K562 (cell line): Measurements from ENCODE around the gene IGF2. TPM values are rescaled to one million over a fixed set of nuclear protein-coding genes. Genes with fewer than 3 reads are reported as not detected.
A peak's percentile ranks its signal among the peaks of the same experiment; 100 is the strongest.

Experiments used
- ATAC-seq: fragments of 200-7000 bp; cut with Tn5 transposase; 3 replicates; pipeline ENCODE4 v1.9.1; 2020; ENCODE audit warnings: moderate library complexity
- BruUV-seq: library from RNA; stranded (reverse); fragments of 400-500 nt; replicated peaks from 2 replicates; lab custom pipeline; 2021; lab: Mats Ljungman, UMichigan
- CTCF ChIA-PET: fragments of 300-600 bp; formaldehyde crosslinking; extraction: SDS; loops from one replicate; lab custom pipeline; 2021; ENCODE audit warnings: low intra/inter-chr PET ratio; lab: Yijun Ruan, JAX
- POLR2A ChIA-PET: fragments of 300-600, 350-650 bp; sonication (Branson Sonifier 250); formaldehyde crosslinking; extraction: SDS; loops from one replicate; lab custom pipeline; 2021; ENCODE audit warnings: antibody characterized with exemption, inconsistent platforms; lab: Yijun Ruan, JAX
- DNase-seq, 4 experiments: peaks; one replicate each; pipeline versions ENCODE4 v3.0.0 to v3.0.0-alpha.2; 2011 to 2018; ENCODE audit warnings: low spot score in 3 of 4, mixed read lengths in 3 of 4; ENCODE audit errors: extremely low read depth in 1 of 4
- FAIRE-seq: peaks from 2 replicates; lab custom pipeline; 2011; peaks lifted over from hg19 to GRCh38; lab: Jason Lieb, UNC
- H2AFZ ChIP-seq: 2 replicates; pipeline ENCODE4 v1.6.0; 2011; ENCODE audit warnings: low read depth, low read length, control low read depth, inconsistent platforms
- H3K27ac ChIP-seq: fragments of 200-600 bp; 3 replicates; pipeline ENCODE4 v1.8.0; 2011; ENCODE audit warnings: low read depth, mild to moderate bottlenecking, control low read depth, inconsistent platforms, low read length, moderate library complexity, mixed read lengths; ENCODE audit errors: extremely low read depth
- H3K27me3 ChIP-seq, 2 experiments: fragments of 300-600 bp in 1 of 2; 2 replicates in 1 of 2; 3 replicates in 1 of 2; pipeline versions ENCODE4 v1.6.0 to v1.8.0; 2011; ENCODE audit warnings: inconsistent platforms in 2 of 2, low read length in 2 of 2, mild to moderate bottlenecking in 1 of 2, mixed read lengths in 1 of 2, moderate library complexity in 1 of 2; ENCODE audit not compliant: control insufficient read depth in 2 of 2, insufficient read depth in 2 of 2
- H3K36me3 ChIP-seq: fragments of 300-600 bp; 3 replicates; pipeline ENCODE4 v1.8.0; 2011; ENCODE audit warnings: mild to moderate bottlenecking, low read length, inconsistent platforms; ENCODE audit not compliant: control insufficient read depth, insufficient read depth
- H3K4me1 ChIP-seq, 2 experiments: fragments of 200-600 bp in 1 of 2; replicated peaks in 1 of 2; 2 replicates in 1 of 2; 3 replicates in 1 of 2; pipeline versions ENCODE4 v1.5.1 to v1.8.0; 2011; ENCODE audit warnings: inconsistent platforms in 2 of 2, low read length in 2 of 2, mild to moderate bottlenecking in 1 of 2, mixed read lengths in 1 of 2, moderate library complexity in 1 of 2; ENCODE audit not compliant: control insufficient read depth in 2 of 2, insufficient read depth in 2 of 2
- H3K4me2 ChIP-seq: 2 replicates; pipeline ENCODE4 v1.6.1; 2011; ENCODE audit warnings: low read length, control low read depth, inconsistent platforms, mixed read lengths; ENCODE audit not compliant: insufficient read depth
- H3K4me3 ChIP-seq: fragments of 200-600 bp; sonication (generic), shearing (Covaris generic); 2 replicates; pipeline ENCODE4 v1.5.1; 2016; ENCODE audit warnings: control low read depth, inconsistent platforms
- H3K79me2 ChIP-seq: fragments of 200-600 bp; 3 replicates; pipeline ENCODE4 v1.8.0; 2011; ENCODE audit warnings: low read length, inconsistent platforms; ENCODE audit not compliant: control insufficient read depth, insufficient read depth
- H3K9ac ChIP-seq, 2 experiments: 2 replicates each; pipeline versions ENCODE4 v1.6.0 to v1.6.1; 2011; ENCODE audit warnings: low read depth in 2 of 2, low read length in 2 of 2, control low read depth in 1 of 2, inconsistent platforms in 1 of 2, mild to moderate bottlenecking in 1 of 2, mixed read lengths in 1 of 2; ENCODE audit not compliant: insufficient read depth in 1 of 2
- H3K9me1 ChIP-seq: one replicate; pipeline ENCODE4 v1.6.0; 2011; ENCODE audit warnings: inconsistent platforms, mild to moderate bottlenecking, low read length, moderate library complexity; ENCODE audit not compliant: control insufficient read depth, insufficient read depth
- H3K9me3 ChIP-seq: replicated peaks from 2 replicates; pipeline ENCODE4 v1.5.1; 2011; ENCODE audit warnings: low read depth, low read length, inconsistent platforms; ENCODE audit not compliant: control insufficient read depth, insufficient read depth
- H4K20me1 ChIP-seq: replicated peaks from 2 replicates; pipeline ENCODE4 v1.6.1; 2011; ENCODE audit warnings: low read length, inconsistent platforms, mixed read lengths; ENCODE audit not compliant: control insufficient read depth, insufficient read depth
- CHD2 ChIP-seq: IDR thresholded peaks from 2 replicates; pipeline ENCODE4 v1.6.1; 2011; ENCODE audit warnings: low read depth, low read length
- CREBBP ChIP-seq: IDR thresholded peaks from one replicate; pipeline ENCODE4 v1.6.1; 2012; ENCODE audit warnings: low read depth, mild to moderate bottlenecking, control low read depth, inconsistent platforms, low read length
- EHMT2 ChIP-seq: fragments of 450-650 bp; IDR thresholded peaks from 2 replicates; pipeline ENCODE4 v1.6.1; 2018; ENCODE audit warnings: antibody characterized with exemption
- ELF1 ChIP-seq: fragments of 200-800 bp; sonication (Bioruptor generic); IDR thresholded peaks from 2 replicates; pipeline ENCODE4 v1.6.1; 2016; ENCODE audit warnings: missing genetic modification characterization, missing compliant biosample characterization
- ELF4 ChIP-seq: fragments of 450-650 bp; formaldehyde crosslinking; IDR thresholded peaks from 2 replicates; pipeline ENCODE4 v1.4.0; 2022; ENCODE audit warnings: missing genetic modification characterization
- EP400 ChIP-seq: fragments of 450-650 bp; IDR thresholded peaks from 2 replicates; pipeline ENCODE4 v1.6.1; 2017; ENCODE audit warnings: antibody characterized with exemption, mild to moderate bottlenecking, moderate library complexity
- ETV1 ChIP-seq: fragments of 450-650 bp; conservative IDR thresholded peaks from 2 replicates; pipeline ENCODE4 v1.6.1; 2016; ENCODE audit warnings: missing genetic modification characterization, control low read depth, low read depth, missing compliant biosample characterization
- KLF10 ChIP-seq: fragments of 250-450 bp; sonication (Bioruptor Pico); IDR thresholded peaks from 2 replicates; pipeline ENCODE4 v1.6.1; 2021; ENCODE audit warnings: matching md5 sums
- MED1 ChIP-seq: sonication (generic); formaldehyde crosslinking; IDR thresholded peaks from 2 replicates; pipeline ENCODE4 v1.8.1; 2023; ENCODE audit warnings: missing genetic modification reagents, borderline replicate concordance
- MYNN ChIP-seq, 2 experiments: sonication (generic); formaldehyde crosslinking in 1 of 2; IDR thresholded peaks; 2 replicates each; pipeline versions ENCODE4 v1.5.0 to v1.6.1; 2016 to 2020; ENCODE audit warnings: antibody characterized with exemption in 1 of 2, missing genetic modification reagents in 1 of 2
- NEUROD1 ChIP-seq: fragments of 150-350 bp; IDR thresholded peaks from 2 replicates; pipeline ENCODE4 v1.6.1; 2014; ENCODE audit warnings: borderline replicate concordance, low read length, low read depth; ENCODE audit not compliant: partially characterized antibody
- OTX1 ChIP-seq: fragments of 450-650 bp; formaldehyde crosslinking; IDR thresholded peaks from 2 replicates; pipeline ENCODE4 v1.4.0; 2022; ENCODE audit warnings: mild to moderate bottlenecking
- SRSF1 ChIP-seq: fragments of 200-400 bp; formaldehyde crosslinking; IDR thresholded peaks from 2 replicates; pipeline ENCODE4 v1.6.1; 2017; ENCODE audit warnings: mild to moderate bottlenecking, low read depth, low read length, moderate library complexity
- YBX1 ChIP-seq: fragments of 450-650 bp; IDR thresholded peaks from 2 replicates; pipeline ENCODE4 v1.7.1; 2016; ENCODE audit warnings: mild to moderate bottlenecking
- ZFP1 ChIP-seq: fragments of 450-650 bp; formaldehyde crosslinking; IDR thresholded peaks from 2 replicates; pipeline ENCODE4 v1.4.0; 2020; ENCODE audit warnings: mild to moderate bottlenecking, mixed read lengths
- ZNF77 ChIP-seq: fragments of 250-450 bp; sonication (Bioruptor Pico); IDR thresholded peaks from 2 replicates; pipeline ENCODE4 v1.5.0; 2020
- ZSCAN29 ChIP-seq: fragments of 450-650 bp; IDR thresholded peaks from 2 replicates; pipeline ENCODE4 v1.6.1; 2017
- WGBS: fragments of 100-300 bp; shearing (Covaris generic); methylation state at CpG from one replicate; pipeline ENCODE4 v1.1.6; 2016; ENCODE audit warnings: low coverage, mixed read lengths; ENCODE audit not compliant: insufficient coverage; ENCODE audit errors: missing lambda C conversion rate; 5-methylcytosine and 5-hydroxymethylcytosine counted together
- in situ Hi-C: fragments of 300-500 bp; cut with MboI; formaldehyde crosslinking; loops from 4 replicates; pipeline ENCODE4 v1.15.0; 2018; ENCODE audit warnings: inconsistent platforms, mixed read lengths
- intact Hi-C: fragments of 100-400 bp; cut with micrococcal nuclease; formaldehyde crosslinking; loops from 2 replicates; pipeline ENCODE4 v1.14.2; 2022
- polyA plus RNA-seq, 8 experiments: library from polyadenylated mRNA; depleted of rRNA in 4 of 8; stranded (reverse) in 5 of 8; unstranded in 3 of 8; fragments of >200 nt; fragmentation: Nextera tagmentation in 2 of 8; fragmentation: Illumina TruSeq in 1 of 8; extraction: Ambion mirVana in 2 of 8; extraction: Trizol in 1 of 8; gene quantifications; 2 replicates each; pipeline versions ENCODE4 v1.2.1 to v1.2.3, GENCODE V29; 2011 to 2014; ENCODE audit warnings: inconsistent platforms in 1 of 8, missing spikeins in 1 of 8
- total RNA-seq, 7 experiments: library from RNA; depleted of rRNA in 6 of 7; stranded (reverse); fragments of >200 nt in 6 of 7; fragmentation: Illumina TruSeq in 2 of 7; extraction: Trizol in 2 of 7; gene quantifications; 2 replicates each; pipeline versions ENCODE4 v1.2.1 to v1.2.3, GENCODE V29; 2011 to 2021; ENCODE audit warnings: low replicate concordance in 1 of 7
- TF ChIP-seq, protein P1 (sequence below): fragments of 450-650 bp; IDR thresholded peaks from 2 replicates; pipeline ENCODE4 v1.6.1; 2017; ENCODE audit warnings: antibody characterized with exemption
- TF ChIP-seq, protein P2 (sequence below): fragments of 450-650 bp; formaldehyde crosslinking; IDR thresholded peaks from 2 replicates; pipeline ENCODE4 v1.4.0; 2022; ENCODE audit warnings: missing genetic modification characterization
- TF ChIP-seq, protein P3 (sequence below): fragments of 450-650 bp; formaldehyde crosslinking; conservative IDR thresholded peaks from 2 replicates; pipeline ENCODE4 v1.4.0; 2022; ENCODE audit warnings: mild to moderate bottlenecking, missing genetic modification characterization

IGF2 gene
- total and polyA plus RNA-seq, 9 of the 15 experiments (the other 6 are each of a cell fraction or from before 2014, with no cell fraction given), result 0.16 TPM; not detected in 8

DNA sequence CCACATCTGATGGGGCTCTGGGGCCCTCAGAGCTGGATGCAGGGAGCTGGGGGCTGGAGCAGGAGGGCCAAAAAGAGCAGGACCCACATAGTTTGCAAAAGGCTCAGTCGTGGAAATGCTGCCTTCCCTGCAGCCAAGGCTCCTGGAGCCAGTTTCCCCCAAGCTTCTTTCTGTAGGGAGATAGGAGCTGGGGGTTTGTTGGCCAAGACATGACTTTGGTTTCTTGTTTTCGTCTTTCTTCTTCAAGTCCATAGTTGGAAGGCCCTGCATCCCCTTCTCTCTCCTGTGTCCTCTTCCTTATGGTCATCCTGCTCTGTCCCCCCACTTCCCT, 36.3 kb downstream of the IGF2 start (continued):
- TF ChIP-seq ETV1 (tag) (no peak), ZSCAN29 (no peak), MED1 (CRISPR knock-in tag) (no peak), ZFP1 (CRISPR knock-in tag) (no peak), ZNF77 (no peak), KLF10 (no peak), MYNN (IDR thresholded peaks at IDR 0.05) (no peak), MYNN (CRISPR knock-in tag; IDR thresholded peaks at IDR 0.05) (no peak), CHD2 (no peak), YBX1 (no peak), EP400 (no peak)
- TF ChIP-seq, protein P1, sequence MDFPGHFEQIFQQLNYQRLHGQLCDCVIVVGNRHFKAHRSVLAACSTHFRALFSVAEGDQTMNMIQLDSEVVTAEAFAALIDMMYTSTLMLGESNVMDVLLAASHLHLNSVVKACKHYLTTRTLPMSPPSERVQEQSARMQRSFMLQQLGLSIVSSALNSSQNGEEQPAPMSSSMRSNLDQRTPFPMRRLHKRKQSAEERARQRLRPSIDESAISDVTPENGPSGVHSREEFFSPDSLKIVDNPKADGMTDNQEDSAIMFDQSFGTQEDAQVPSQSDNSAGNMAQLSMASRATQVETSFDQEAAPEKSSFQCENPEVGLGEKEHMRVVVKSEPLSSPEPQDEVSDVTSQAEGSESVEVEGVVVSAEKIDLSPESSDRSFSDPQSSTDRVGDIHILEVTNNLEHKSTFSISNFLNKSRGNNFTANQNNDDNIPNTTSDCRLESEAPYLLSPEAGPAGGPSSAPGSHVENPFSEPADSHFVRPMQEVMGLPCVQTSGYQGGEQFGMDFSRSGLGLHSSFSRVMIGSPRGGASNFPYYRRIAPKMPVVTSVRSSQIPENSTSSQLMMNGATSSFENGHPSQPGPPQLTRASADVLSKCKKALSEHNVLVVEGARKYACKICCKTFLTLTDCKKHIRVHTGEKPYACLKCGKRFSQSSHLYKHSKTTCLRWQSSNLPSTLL, result no peak

DNA sequence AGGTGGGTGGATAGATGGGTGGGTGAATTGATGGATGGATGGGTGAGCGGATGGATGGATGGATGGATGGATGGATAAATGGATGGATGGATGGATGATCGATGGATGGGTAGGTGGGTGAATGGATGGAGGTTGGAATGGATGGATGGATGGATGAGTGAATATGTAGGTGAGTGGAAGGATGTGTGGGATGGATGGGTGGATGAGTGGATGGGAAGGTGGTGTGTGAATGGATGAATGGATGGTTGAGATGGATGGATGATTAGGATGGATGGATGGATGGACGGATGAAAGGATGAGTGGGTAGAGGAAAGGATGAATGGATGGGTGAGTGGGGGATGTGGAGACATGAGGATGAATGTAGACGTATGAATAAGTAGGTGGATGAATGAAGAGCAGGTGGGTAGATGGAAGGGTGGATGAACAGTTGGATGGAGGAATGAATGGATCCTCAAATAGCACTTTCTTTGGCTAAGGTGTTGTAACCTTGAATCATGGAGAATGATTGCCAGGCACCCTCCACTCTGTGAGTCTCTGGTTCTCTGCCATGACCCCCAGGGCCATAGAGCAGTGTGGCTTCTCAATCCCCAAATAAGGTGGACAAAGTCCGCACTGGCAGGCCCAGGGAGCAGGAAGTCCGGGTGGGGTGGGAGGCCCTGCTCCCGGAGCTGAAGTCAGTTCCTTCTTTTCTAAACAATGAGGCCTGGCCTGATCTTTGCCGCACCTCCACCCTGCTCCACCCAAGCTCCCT, 36.9 kb downstream of the IGF2 start:
- Histone ChIP-seq H3K27me3 (peaks cover 5 to 38% of the 10 kb centered on the region in 2 experiments; a peak in 4 of 5 replicates), H3K9me3 (no peaks in the 10 kb centered on the region), H3K36me3 (no peaks in the 10 kb centered on the region), H2AFZ (no peak overlapping the region), H3K4me2 (no peak overlapping the region), H3K4me3 (no peak overlapping the region), H3K9ac (no peak overlapping the region), H3K9me1 (no peaks in the 10 kb centered on the region), H3K27ac (no peak overlapping the region), H4K20me1 (peaks cover 12% of the 10 kb centered on the region; the same call in 1 of the 2 replicates), H3K4me1 (peaks cover 0 to 17% of the 10 kb centered on the region in 2 experiments; a peak in 1 of 5 replicates), H3K79me2 (no peaks in the 10 kb centered on the region)
- ATAC-seq, result no peak
- POLR2A ChIA-PET, result no interaction called here
- TF ChIP-seq, protein P2, sequence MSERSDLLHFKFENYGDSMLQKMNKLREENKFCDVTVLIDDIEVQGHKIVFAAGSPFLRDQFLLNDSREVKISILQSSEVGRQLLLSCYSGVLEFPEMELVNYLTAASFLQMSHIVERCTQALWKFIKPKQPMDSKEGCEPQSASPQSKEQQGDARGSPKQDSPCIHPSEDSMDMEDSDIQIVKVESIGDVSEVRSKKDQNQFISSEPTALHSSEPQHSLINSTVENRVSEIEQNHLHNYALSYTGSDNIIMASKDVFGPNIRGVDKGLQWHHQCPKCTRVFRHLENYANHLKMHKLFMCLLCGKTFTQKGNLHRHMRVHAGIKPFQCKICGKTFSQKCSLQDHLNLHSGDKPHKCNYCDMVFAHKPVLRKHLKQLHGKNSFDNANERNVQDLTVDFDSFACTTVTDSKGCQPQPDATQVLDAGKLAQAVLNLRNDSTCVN (CRISPR knock-in tag), result peak; percentile 67; the same call in 1 of the 2 replicates
- TF ChIP-seq OTX1 (CRISPR knock-in tag) (0 out of 2 replicates have a peak, but pooled peaks have one; percentile 27), CREBBP (peak; percentile 34), NEUROD1 (no peak), ELF4 (CRISPR knock-in tag) (0 out of 2 replicates have a peak, but pooled peaks have one; percentile 12), ELF1 (tag) (no peak), EHMT2 (peak; percentile 25; the same call in 1 of the 2 replicates), SRSF1 (no peak)
- TF ChIP-seq, protein P3, sequence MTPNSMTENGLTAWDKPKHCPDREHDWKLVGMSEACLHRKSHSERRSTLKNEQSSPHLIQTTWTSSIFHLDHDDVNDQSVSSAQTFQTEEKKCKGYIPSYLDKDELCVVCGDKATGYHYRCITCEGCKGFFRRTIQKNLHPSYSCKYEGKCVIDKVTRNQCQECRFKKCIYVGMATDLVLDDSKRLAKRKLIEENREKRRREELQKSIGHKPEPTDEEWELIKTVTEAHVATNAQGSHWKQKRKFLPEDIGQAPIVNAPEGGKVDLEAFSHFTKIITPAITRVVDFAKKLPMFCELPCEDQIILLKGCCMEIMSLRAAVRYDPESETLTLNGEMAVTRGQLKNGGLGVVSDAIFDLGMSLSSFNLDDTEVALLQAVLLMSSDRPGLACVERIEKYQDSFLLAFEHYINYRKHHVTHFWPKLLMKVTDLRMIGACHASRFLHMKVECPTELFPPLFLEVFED (CRISPR knock-in tag), result peak; percentile 48; the same call in 1 of the 2 replicates
- intact Hi-C loops (no loop called here), in situ Hi-C loops (no loop called here)
- DNase-seq, result no peak
- CTCF ChIA-PET, result no interaction called here
- FAIRE-seq, result no peak
- no TSS peak for BruUV-seq
- WGBS, result 0% methylated on average over 8 of the region's 8 CpGs
